Tibial artery (tissue), 4 donors: ENCODE results near the gene HEPACAM.

ENCODE experiments used
- DNase-seq, 2 donors: peaks; one replicate each; pipeline ENCODE4 v3.0.0-alpha.2; 2019
- H3K27ac ChIP-seq, 2 donors: fragments of 200-600 bp; sonication (generic) in 1 of 2; 1 replicate in 1 of 2; 2 replicates in 1 of 2; pipeline ENCODE4 v1.5.1; 2018 to 2019; ENCODE audit warnings: mild to moderate bottlenecking in 1 of 2
- H3K27me3 ChIP-seq, 2 donors: fragments of 200-600 bp; sonication (generic) in 1 of 2; one replicate each; pipeline versions ENCODE4 v1.5.1 to v1.6.0; 2016 to 2019
- H3K36me3 ChIP-seq, 3 donors: fragments of 200-600 bp; sonication (generic) in 2 of 3; one replicate each; pipeline ENCODE4 v1.5.1; 2016 to 2019; ENCODE audit warnings: mild to moderate bottlenecking in 2 of 3
- H3K4me1 ChIP-seq, 4 donors: fragments of 200-600 bp; sonication (generic) in 2 of 4; 1 replicate in 3 of 4; 2 replicates in 1 of 4; pipeline ENCODE4 v1.5.1; 2016 to 2019
- H3K4me3 ChIP-seq, 2 donors: fragments of 200-600 bp; sonication (generic) in 1 of 2; 1 replicate in 1 of 2; 2 replicates in 1 of 2; pipeline ENCODE4 v1.5.1; 2018 to 2019; ENCODE audit warnings: mild to moderate bottlenecking in 2 of 2
- H3K9me3 ChIP-seq, 3 donors: fragments of 200-600 bp; sonication (generic) in 1 of 3; one replicate each; pipeline ENCODE4 v1.5.1; 2016 to 2019
- CTCF ChIP-seq, 2 experiments: fragments of 200-600 bp in 1 of 2; fragments of 450-650 bp in 1 of 2; IDR thresholded peaks; one replicate each; pipeline ENCODE4 v1.5.1; 2017 to 2019; ENCODE audit warnings: antibody characterized with exemption in 2 of 2, mild to moderate bottlenecking in 1 of 2, moderate library complexity in 1 of 2
- intact Hi-C: fragments of 100-400 bp; cut with DNase I; formaldehyde crosslinking; loops from one replicate; pipeline ENCODE4 v1.15.0; 2023; ENCODE audit warnings: low total_unique reads

Gene HEPACAM

GRCh38 chr11:124934862-124935547 is 842 bp downstream of the HEPACAM start:
- no peaks in the 10 kb centered on the region for H3K9me3 ChIP-seq
- peaks cover 0 to 20% of the 10 kb centered on the region in 2 donors for H3K27me3 ChIP-seq
- intact Hi-C loops = no loop called here
- H3K4me3 ChIP-seq = no peak overlapping the region
- no peaks in the 10 kb centered on the region for H3K4me1 ChIP-seq
- H3K27ac ChIP-seq = no peak overlapping the region
- TF ChIP-seq CTCF (IDR thresholded peaks at IDR 0.05) = no peak
- no peak for DNase-seq
- no peaks in the 10 kb centered on the region for H3K36me3 ChIP-seq

- Histone ChIP-seq H3K4me3 (no peak overlapping the region), H3K9me3 (no peaks in the 10 kb centered on the region), H3K27me3 (peaks cover 0 to 11% of the 10 kb centered on the region in 2 donors), H3K36me3 (no peaks in the 10 kb centered on the region), H3K4me1 (no peaks in the 10 kb centered on the region), H3K27ac (no peak overlapping the region)
- no peak for DNase-seq
- no peak for TF ChIP-seq CTCF (IDR thresholded peaks at IDR 0.05)
- intact Hi-C loops = no loop called here
These were observed 5.0 kb downstream of the HEPACAM start for GRCh38 chr11:124930799-124931198.

- no peak for TF ChIP-seq CTCF (IDR thresholded peaks at IDR 0.05)
- no peaks in the 10 kb centered on the region for H3K9me3 ChIP-seq
- intact Hi-C loops = no loop called here
- peaks cover 0 to 3% of the 10 kb centered on the region in 2 donors for H3K27me3 ChIP-seq
- no peaks in the 10 kb centered on the region for H3K36me3 ChIP-seq
- H3K27ac ChIP-seq = no peak overlapping the region
- H3K4me3 ChIP-seq = no peak overlapping the region
- DNase-seq = peak in 1 of 2 donors; percentile 34
- no peaks in the 10 kb centered on the region for H3K4me1 ChIP-seq
These were observed 6.7 kb downstream of the HEPACAM start for GRCh38 chr11:124928942-124929665.

- no peak for TF ChIP-seq CTCF (IDR thresholded peaks at IDR 0.05)
- no peak for DNase-seq
- intact Hi-C loops = no loop called here
- Histone ChIP-seq H3K9me3 (no peaks in the 10 kb centered on the region), H3K4me1 (peaks cover 0 to 11% (median 7%) of the 10 kb centered on the region in 4 donors), H3K4me3 (no peak overlapping the region), H3K27ac (no peak overlapping the region), H3K36me3 (no peaks in the 10 kb centered on the region), H3K27me3 (peaks cover 0 to 20% of the 10 kb centered on the region in 2 donors)
These were observed 12.6 kb downstream of the HEPACAM start for GRCh38 chr11:124923296-124923695.

GRCh38 chr11:124922831-124923230 is 13.0 kb downstream of the HEPACAM start:
- intact Hi-C loops = no loop called here
- Histone ChIP-seq H3K4me1 (peaks cover 0 to 11% (median 7%) of the 10 kb centered on the region in 4 donors), H3K9me3 (no peaks in the 10 kb centered on the region), H3K36me3 (no peaks in the 10 kb centered on the region), H3K27ac (no peak overlapping the region), H3K27me3 (peaks cover 0 to 20% of the 10 kb centered on the region in 2 donors), H3K4me3 (no peak overlapping the region)
- DNase-seq = no peak
- TF ChIP-seq CTCF (IDR thresholded peaks at IDR 0.05) = no peak
